ENCODE data around the gene ERBIN. TPM values are rescaled to one million over a fixed set of nuclear protein-coding genes. Genes with fewer than 3 reads are reported as not detected.
A peak's percentile ranks its signal among the peaks of the same experiment; 100 is the strongest.
"Not testable (repeated sequence)": the region's sequence is repeated elsewhere in the genome, so short reads cannot be mapped to it uniquely, and the experiment has no call there.

The ERBIN gene, protein sequence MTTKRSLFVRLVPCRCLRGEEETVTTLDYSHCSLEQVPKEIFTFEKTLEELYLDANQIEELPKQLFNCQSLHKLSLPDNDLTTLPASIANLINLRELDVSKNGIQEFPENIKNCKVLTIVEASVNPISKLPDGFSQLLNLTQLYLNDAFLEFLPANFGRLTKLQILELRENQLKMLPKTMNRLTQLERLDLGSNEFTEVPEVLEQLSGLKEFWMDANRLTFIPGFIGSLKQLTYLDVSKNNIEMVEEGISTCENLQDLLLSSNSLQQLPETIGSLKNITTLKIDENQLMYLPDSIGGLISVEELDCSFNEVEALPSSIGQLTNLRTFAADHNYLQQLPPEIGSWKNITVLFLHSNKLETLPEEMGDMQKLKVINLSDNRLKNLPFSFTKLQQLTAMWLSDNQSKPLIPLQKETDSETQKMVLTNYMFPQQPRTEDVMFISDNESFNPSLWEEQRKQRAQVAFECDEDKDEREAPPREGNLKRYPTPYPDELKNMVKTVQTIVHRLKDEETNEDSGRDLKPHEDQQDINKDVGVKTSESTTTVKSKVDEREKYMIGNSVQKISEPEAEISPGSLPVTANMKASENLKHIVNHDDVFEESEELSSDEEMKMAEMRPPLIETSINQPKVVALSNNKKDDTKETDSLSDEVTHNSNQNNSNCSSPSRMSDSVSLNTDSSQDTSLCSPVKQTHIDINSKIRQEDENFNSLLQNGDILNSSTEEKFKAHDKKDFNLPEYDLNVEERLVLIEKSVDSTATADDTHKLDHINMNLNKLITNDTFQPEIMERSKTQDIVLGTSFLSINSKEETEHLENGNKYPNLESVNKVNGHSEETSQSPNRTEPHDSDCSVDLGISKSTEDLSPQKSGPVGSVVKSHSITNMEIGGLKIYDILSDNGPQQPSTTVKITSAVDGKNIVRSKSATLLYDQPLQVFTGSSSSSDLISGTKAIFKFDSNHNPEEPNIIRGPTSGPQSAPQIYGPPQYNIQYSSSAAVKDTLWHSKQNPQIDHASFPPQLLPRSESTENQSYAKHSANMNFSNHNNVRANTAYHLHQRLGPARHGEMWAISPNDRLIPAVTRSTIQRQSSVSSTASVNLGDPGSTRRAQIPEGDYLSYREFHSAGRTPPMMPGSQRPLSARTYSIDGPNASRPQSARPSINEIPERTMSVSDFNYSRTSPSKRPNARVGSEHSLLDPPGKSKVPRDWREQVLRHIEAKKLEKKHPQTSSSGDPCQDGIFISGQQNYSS (N-terminal part only)
- total RNA-seq = 146 TPM

DNA sequence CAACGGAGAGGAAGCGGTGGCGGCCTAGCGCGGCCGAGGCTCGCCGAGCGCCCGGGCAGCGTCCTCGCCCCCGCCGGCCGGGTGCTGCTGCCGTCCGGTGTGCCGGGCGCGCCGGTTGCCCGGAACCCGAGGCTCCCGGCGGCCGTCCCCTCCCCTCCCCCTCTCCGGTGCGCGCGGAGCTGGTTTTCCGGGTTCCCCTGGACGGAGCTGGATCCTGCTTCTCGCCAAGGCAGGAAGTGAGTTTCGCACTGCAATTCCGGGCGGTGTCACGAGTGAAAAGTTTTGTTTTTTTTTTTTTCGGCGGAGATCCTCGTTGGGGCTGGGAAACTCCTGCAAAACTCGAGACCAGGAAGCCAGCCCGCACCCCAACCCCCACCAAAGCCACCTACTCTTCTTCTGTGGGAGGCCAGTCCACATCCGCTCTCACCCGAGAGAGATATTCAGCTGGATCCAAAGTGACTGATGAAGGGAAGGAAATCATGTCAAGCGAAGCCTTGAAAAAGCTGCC lies at the start of gene ERBIN:
ERBIN (plus strand) TSS at position 300 of the 508 bp plus-strand sequence. CDS start 66,144 bp downstream, outside the sequence.
- Histone ChIP-seq H3K4me1 (ENCODE audit: insufficient read depth, low read length) (peaks cover 24% of the 10 kb centered on the region), H3K27me3 (ENCODE audit: insufficient read depth, low read length) (no peaks in the 10 kb centered on the region), H3K9me3 (ENCODE audit: low read depth, low read length) (no peaks in the 10 kb centered on the region), H3K4me3 (ENCODE audit: low read length) (peak within 1 kb of the TSS; percentile 94)

DNA sequence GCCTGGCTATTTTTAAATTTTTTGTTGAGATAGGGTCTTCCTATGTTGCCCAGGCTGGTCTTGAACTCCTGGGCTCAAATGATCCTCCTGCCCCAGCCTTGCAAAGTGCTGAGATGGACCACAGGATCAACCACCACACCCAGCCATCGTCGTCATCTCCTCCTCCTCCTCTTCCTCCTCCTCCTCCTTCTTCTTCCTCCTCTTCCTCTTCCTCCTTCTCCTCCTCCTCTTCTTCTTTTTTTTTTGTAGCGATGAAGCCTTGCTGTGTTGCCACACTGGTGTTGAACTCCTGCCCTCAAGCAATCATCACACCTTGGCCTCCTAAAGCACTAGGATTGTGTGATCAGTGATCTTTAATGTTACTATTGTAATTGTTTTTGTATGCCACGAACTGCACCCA lies 49.4 kb upstream of the ERBIN start:
- H3K27me3 ChIP-seq (ENCODE audit: insufficient read depth, low read length) = no peaks in the 10 kb centered on the region
- H3K9me3 ChIP-seq (ENCODE audit: low read depth, low read length) = no peaks in the 10 kb centered on the region
- no peak overlapping the region for H3K4me3 ChIP-seq (ENCODE audit: low read length)
- no peaks in the 10 kb centered on the region for H3K4me1 ChIP-seq (ENCODE audit: insufficient read depth, low read length)

DNA sequence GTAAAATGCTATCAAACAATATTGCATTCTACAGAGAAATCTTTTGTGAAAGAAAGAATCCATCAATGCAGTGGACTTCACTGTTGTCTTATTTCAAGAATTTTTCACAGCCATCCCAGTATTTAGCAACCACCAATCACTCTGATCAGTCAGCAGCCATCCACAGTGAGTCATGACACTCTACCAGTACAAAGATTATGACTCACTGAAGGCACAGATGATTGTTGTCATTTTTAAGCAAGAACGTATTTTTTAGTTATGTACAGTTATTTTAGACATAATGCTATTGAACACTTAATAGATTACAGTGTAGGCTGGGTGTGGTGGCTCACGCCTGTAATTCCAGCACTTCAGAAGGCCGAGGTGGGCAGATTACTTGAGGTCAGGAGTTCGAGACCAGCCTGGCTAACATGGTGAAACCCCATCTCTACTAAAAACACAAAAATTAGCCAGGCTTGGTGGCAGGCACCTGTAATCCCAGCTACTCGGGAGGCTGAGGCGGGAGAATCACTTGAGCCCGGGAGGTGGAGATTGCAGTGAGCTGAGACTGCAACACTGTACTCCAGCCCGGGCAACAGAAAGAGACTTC lies 46.6 kb upstream of the ERBIN start:
- not testable (repeated sequence) for H3K4me3 ChIP-seq (ENCODE audit: low read length); H3K4me1 ChIP-seq (ENCODE audit: insufficient read depth, low read length); H3K27me3 ChIP-seq (ENCODE audit: insufficient read depth, low read length); H3K9me3 ChIP-seq (ENCODE audit: low read depth, low read length)

DNA sequence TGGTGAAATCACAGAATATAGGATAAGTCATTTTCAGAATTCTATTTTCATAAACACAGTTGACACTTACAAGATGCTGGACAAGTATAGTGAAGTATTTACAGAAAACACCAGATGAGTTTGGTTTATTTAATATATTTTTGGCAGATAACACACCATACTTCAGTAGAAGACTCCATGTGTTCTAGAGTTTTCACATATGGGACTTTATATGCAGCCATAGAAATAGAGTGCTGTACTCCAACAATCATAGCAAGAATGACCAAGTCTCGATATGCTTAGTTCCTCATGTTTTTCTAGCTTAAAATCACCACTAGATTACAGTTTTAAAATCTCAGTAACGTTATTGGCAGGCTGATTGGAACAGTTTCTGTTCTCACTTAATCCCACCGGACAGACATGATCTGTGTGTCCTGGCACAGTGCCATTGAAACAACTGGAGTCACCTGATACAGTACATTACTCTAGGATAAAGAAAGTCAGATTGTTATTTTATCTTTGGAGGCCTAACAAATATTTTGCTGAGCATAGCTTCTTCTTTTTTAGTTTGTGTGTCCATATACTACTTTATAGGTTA lies 45.8 kb upstream of the ERBIN start:
- H3K9me3 ChIP-seq (ENCODE audit: low read depth, low read length) = no peaks in the 10 kb centered on the region
- H3K4me1 ChIP-seq (ENCODE audit: insufficient read depth, low read length) = no peaks in the 10 kb centered on the region
- no peak overlapping the region for H3K4me3 ChIP-seq (ENCODE audit: low read length)
- H3K27me3 ChIP-seq (ENCODE audit: insufficient read depth, low read length) = no peaks in the 10 kb centered on the region

DNA sequence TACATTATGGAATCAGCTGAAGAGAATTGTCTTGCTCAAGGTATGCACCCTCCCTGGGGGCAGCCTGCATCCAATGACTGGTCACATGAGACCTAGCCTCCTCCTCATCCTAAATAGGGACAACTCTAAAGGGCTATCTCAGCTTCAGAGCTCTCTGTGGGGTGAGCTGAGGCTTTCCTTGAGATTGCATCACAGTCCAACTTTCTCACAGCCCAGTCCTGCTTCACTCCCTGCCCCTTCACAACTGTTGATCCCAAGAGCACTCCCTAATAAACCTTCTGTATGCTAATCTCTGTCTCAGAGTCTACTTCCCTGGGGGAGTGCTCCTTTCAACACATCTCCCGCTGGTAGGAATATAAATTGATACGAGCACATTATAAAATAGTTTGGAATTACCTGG lies 44.1 kb upstream of the ERBIN start:
- Histone ChIP-seq H3K4me3 (ENCODE audit: low read length) (no peak overlapping the region), H3K4me1 (ENCODE audit: insufficient read depth, low read length) (no peaks in the 10 kb centered on the region)

DNA sequence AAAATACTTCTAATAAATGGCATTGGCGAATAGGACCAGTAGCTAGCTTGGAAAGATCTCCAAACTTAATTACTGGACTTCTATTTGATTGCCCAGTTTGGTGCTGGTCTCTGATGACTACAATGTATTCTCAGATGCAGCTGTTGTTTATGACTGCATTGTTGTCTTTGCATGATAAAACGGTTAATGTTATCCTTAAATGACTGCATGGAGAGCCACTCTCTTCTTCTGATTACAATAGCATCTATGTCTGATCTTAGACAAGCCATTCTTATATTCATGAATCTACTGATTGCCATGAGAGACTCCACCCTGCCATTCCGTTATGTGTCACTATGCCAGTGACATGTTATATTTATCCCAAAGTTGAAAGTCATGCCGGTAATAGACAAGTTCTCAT lies 42.9 kb upstream of the ERBIN start:
- no peaks in the 10 kb centered on the region for H3K4me1 ChIP-seq (ENCODE audit: insufficient read depth, low read length)
- H3K9me3 ChIP-seq (ENCODE audit: low read depth, low read length) = no peaks in the 10 kb centered on the region
- no peaks in the 10 kb centered on the region for H3K27me3 ChIP-seq (ENCODE audit: insufficient read depth, low read length)
- H3K4me3 ChIP-seq (ENCODE audit: low read length) = no peak overlapping the region

More for the DNA sequence above, 44.1 kb upstream of the ERBIN start:
- Histone ChIP-seq H3K9me3 (ENCODE audit: low read depth, low read length) (no peaks in the 10 kb centered on the region), H3K27me3 (ENCODE audit: insufficient read depth, low read length) (no peaks in the 10 kb centered on the region)

DNA sequence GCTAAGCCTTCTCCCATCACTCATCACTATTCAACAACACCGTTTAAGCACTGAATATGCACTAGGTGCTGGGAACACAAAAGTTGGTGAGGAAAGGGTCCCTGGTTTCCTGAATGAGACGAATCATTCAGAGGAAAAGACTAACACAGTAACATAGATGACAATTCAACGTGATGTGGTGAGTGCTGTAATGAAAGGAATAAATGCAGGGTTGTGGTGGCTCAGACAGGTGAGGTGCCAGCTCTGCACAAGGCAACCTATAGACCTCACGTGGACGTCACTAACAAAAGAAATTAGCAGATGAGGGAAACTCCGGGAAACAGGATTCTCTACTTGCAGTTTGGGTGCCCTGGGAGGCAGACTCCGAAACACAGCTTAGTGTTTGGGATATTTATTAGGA lies 40.0 kb upstream of the ERBIN start:
- H3K27me3 ChIP-seq (ENCODE audit: insufficient read depth, low read length) = no peaks in the 10 kb centered on the region
- H3K9me3 ChIP-seq (ENCODE audit: low read depth, low read length) = no peaks in the 10 kb centered on the region
- H3K4me3 ChIP-seq (ENCODE audit: low read length) = no peak overlapping the region
- no peaks in the 10 kb centered on the region for H3K4me1 ChIP-seq (ENCODE audit: insufficient read depth, low read length)

DNA sequence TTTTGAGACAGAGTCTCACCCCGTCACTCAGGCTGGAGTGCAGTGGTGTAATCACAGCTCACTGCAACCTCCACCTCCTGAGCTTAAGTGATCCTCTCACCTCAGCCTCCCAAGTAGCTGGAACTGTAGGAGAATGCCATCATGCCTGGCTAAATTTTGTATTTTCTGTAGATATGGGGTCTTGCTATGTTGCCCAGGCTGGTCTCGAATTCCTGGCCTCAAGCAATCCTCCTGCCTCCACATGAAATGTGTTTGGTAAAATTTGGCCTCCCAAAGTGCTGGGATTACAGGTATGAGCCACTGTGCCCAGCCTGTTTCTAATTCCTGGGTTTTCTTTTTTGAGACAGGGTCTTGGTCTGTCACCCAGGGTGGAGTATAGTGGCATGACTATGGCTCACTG lies 34.4 kb upstream of the ERBIN start:
- not testable (repeated sequence) for H3K4me3 ChIP-seq (ENCODE audit: low read length); H3K9me3 ChIP-seq (ENCODE audit: low read depth, low read length); H3K27me3 ChIP-seq (ENCODE audit: insufficient read depth, low read length); H3K4me1 ChIP-seq (ENCODE audit: insufficient read depth, low read length)

DNA sequence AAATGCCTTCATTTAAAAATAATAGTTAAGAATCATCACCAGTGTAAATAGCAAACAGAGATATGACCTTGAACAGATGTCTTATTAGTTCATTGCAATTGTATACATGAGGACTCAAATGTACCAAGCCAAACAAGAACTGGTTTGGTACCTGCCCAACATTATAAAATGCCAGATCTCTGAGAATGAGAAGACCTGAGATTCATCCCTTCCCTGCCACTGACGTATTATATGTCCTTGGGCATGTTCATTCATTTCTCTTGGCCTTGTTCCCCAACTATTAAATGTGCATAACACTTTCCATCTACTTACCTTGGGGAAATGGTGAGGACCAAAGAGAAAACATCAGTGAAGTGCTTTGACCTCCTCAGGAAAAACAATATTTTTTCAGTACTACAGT lies 33.6 kb upstream of the ERBIN start:
- no peaks in the 10 kb centered on the region for H3K27me3 ChIP-seq (ENCODE audit: insufficient read depth, low read length)
- no peaks in the 10 kb centered on the region for H3K9me3 ChIP-seq (ENCODE audit: low read depth, low read length)
- H3K4me1 ChIP-seq (ENCODE audit: insufficient read depth, low read length) = no peaks in the 10 kb centered on the region
- no peak overlapping the region for H3K4me3 ChIP-seq (ENCODE audit: low read length)

DNA sequence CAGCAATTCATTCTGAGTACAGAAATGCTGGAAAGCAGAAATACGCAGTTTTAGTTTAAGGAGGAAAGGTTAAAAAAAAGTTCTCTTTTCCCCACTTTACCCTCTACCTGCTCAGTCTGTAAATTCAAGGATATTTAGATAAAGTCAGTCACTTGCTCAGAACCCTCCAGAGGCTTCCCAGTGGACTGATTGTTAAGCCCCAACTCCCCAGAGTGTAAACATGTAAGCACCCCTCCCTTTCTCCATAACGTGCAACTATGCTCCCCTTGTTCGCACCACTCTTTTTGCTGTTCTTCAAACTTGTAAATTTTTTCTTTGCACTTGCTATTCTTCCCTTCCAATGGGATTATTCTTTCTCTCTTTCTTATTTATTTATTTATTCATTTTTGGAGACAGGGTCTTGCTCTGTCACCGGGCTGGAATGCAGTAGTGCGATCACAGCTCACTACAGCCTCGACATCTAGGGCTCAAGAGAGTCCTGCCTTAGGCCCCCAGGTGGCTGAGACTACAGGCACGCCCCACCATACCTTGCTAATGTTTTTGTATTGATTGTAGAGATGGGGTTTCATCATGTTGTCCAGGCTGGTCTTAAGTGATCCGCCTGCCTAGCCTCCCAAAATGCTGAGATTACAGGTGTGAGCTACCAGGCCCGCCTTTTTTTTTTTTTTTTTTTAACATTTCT lies 32.5 kb upstream of the ERBIN start:
- H3K4me1 ChIP-seq (ENCODE audit: insufficient read depth, low read length) = no peaks in the 10 kb centered on the region
- H3K27me3 ChIP-seq (ENCODE audit: insufficient read depth, low read length) = no peaks in the 10 kb centered on the region
- no peak overlapping the region for H3K4me3 ChIP-seq (ENCODE audit: low read length)
- H3K9me3 ChIP-seq (ENCODE audit: low read depth, low read length) = no peaks in the 10 kb centered on the region

DNA sequence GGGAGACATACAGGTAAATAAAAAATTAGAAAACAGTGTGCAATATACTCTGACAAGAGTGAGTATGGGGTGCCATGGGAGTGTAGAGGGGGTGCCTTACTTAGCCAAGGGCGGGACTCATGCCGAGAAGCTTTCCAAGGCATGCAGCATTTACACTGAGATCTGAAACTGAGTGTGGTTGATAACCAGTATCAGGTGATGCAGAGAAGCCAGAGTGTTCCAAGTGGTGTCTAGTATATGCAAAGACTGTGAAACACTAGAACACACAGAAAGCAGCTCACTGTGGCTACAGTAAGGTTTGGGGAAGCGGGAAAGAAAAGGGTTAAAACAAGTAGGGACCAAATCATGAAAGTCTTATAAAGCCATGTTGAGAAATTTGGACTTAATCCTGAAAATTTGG lies 30.5 kb upstream of the ERBIN start:
- Histone ChIP-seq H3K27me3 (ENCODE audit: insufficient read depth, low read length) (no peaks in the 10 kb centered on the region), H3K4me1 (ENCODE audit: insufficient read depth, low read length) (no peaks in the 10 kb centered on the region), H3K4me3 (ENCODE audit: low read length) (no peak overlapping the region), H3K9me3 (ENCODE audit: low read depth, low read length) (no peaks in the 10 kb centered on the region)

DNA sequence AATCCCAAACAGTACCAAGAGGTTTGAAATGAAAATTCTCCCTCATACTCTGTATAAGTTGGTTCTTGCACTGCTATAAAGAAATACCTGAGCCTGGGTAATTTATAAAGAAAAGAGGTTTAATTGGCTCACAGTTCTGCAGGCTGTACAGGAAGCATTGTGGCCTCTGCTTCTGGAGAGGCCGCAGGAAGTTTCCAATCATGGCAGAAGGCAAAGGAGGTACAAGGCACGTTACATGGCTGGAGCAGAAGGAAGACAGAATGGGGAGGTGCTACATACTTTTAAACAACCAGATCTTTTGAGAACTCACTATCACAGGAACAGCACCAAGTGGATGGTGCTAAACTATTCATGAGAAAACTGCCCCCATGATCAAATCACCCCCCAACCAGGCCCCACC lies 25.6 kb upstream of the ERBIN start:
- Histone ChIP-seq H3K9me3 (ENCODE audit: low read depth, low read length) (no peaks in the 10 kb centered on the region), H3K4me1 (ENCODE audit: insufficient read depth, low read length) (no peaks in the 10 kb centered on the region), H3K27me3 (ENCODE audit: insufficient read depth, low read length) (no peaks in the 10 kb centered on the region), H3K4me3 (ENCODE audit: low read length) (no peak overlapping the region)

DNA sequence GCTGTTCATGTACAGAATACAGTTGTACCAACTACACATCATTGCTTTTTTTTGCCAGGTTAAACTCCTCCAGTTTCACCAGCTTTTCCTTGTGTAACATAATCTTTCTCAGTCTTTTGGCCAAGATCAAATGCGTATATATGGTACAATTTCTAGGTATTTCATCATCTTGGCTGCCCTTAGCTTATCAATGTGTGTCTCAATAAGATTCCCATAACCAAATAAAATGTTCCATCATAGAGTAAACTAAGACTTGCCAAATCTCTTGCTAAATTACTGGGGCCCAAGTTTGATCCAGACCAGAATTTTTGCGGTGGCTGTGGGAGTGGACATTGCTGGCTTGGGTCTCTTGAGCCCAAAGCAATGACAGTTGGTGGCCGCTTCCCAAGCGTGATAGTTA lies 24.3 kb upstream of the ERBIN start:
- no peak overlapping the region for H3K4me3 ChIP-seq (ENCODE audit: low read length)
- H3K4me1 ChIP-seq (ENCODE audit: insufficient read depth, low read length) = no peaks in the 10 kb centered on the region
- H3K9me3 ChIP-seq (ENCODE audit: low read depth, low read length) = no peaks in the 10 kb centered on the region
- no peaks in the 10 kb centered on the region for H3K27me3 ChIP-seq (ENCODE audit: insufficient read depth, low read length)

DNA sequence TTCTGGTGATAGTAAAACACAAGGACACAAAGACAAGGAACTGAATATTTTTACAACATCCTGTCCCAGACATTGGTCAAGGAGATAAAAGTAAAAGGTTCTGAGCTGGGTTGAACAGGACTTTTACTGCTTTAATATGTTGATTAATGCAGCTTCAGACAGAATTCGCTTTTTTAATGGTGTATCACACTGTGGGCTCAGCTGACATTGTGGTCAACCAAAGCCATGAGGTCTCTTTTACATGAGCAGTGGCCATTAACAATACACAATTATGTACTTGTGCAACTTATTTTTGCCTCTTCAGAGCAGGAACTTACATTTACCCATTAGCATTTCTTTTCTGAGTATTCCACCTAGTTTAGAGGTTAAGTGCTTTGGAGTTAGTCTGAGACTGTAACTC lies 22.8 kb upstream of the ERBIN start:
- no peaks in the 10 kb centered on the region for H3K9me3 ChIP-seq (ENCODE audit: low read depth, low read length)
- H3K27me3 ChIP-seq (ENCODE audit: insufficient read depth, low read length) = no peaks in the 10 kb centered on the region
- H3K4me1 ChIP-seq (ENCODE audit: insufficient read depth, low read length) = no peaks in the 10 kb centered on the region
- no peak overlapping the region for H3K4me3 ChIP-seq (ENCODE audit: low read length)

All from mononuclear cell (primary cell).